ENCODE data around the gene NAALADL1.

The NAALADL1 gene, protein sequence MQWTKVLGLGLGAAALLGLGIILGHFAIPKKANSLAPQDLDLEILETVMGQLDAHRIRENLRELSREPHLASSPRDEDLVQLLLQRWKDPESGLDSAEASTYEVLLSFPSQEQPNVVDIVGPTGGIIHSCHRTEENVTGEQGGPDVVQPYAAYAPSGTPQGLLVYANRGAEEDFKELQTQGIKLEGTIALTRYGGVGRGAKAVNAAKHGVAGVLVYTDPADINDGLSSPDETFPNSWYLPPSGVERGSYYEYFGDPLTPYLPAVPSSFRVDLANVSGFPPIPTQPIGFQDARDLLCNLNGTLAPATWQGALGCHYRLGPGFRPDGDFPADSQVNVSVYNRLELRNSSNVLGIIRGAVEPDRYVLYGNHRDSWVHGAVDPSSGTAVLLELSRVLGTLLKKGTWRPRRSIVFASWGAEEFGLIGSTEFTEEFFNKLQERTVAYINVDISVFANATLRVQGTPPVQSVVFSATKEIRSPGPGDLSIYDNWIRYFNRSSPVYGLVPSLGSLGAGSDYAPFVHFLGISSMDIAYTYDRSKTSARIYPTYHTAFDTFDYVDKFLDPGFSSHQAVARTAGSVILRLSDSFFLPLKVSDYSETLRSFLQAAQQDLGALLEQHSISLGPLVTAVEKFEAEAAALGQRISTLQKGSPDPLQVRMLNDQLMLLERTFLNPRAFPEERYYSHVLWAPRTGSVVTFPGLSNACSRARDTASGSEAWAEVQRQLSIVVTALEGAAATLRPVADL

DNA sequence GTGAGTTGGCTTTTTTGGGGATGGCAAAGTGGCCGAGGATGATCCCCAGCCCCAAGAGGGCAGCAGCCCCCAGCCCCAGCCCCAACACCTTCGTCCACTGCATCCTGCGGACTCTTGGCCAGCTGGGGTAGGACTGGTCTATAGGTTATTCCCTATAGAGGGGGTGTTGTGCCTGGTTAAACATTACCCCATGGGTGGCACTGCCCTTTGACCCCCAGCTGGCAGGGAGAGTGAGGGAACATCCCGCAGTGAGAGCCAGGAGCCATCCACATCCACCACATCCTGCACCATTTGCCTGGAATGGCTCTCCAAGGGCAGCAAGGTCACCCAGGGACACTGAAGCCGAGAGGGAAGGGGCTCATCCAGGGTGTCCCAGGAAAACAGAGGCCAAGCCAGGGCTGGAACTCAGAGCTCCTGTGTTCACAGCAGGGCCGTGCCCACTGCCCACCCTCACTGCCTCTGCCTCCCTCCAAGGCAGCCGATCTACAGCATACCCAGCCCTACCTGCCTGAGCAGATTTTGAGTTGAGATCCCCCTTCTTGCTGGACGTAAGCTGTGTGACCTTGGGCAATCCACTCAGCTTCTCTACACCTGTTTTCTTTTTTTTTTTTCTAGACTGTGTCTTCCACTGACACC is at the start of gene NAALADL1:
Gene NAALADL1, minus strand, starts transcription at position 135 of the 636 bp plus-strand sequence. Its CDS starts 32 bp downstream, at position 103.
- no peak for DNase-seq (ENCODE audit: low spot score)

DNA sequence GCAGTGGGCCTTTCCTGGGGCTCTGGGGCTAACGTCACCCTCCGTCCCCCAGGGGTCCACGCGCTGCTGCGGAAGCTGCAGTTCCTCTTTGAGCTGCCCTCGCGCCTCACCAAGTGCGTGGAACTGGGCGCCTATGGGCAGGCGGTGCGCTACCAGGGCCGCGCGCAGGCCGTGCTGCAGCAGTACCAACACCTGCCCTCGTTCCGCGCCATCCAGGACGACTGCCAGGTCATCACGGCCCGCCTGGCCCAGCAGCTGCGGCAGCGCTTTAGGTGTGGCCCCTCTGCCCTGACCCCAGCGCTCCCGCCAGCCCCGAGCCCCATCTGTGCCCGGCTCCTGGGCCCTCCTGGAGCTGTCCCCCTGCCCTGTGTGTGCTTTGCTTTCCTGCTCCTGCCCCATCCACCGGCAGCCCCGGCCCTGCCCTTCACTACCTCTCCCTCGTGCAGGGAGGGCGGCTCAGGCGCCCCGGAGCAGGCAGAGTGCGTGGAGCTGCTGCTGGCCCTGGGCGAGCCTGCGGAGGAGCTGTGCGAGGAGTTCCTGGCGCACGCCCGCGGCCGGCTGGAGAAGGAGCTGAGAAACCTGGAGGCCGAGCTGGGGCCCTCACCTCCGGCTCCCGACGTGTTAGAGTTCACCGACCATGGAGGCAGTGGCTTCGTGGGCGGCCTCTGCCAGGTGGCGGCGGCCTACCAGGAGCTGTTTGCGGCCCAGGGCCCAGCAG is 49.6 kb upstream of the NAALADL1 start:
- DNase-seq (ENCODE audit: low spot score) = peak; percentile 46

DNA sequence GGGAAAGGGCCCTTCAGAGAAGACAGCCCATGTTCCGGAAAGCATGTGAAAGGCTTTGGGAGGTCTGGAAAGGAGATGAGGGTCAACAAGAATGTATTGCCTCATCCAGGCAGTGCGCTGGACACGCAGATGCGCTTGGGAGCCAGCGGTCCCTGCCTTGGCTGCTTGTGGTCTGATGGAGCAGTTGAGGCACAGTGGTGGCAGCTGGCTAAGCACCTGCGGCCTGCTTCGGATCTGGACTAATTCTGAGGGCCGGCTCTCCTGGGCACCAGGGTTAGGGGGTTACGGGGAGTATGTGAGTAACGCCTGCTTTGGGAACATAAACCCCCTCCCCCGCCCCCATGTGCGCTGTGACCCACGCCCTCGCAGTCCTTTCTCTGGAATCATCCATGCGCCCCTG is 48.7 kb upstream of the NAALADL1 start:
- no peak for DNase-seq (ENCODE audit: low spot score)

DNA sequence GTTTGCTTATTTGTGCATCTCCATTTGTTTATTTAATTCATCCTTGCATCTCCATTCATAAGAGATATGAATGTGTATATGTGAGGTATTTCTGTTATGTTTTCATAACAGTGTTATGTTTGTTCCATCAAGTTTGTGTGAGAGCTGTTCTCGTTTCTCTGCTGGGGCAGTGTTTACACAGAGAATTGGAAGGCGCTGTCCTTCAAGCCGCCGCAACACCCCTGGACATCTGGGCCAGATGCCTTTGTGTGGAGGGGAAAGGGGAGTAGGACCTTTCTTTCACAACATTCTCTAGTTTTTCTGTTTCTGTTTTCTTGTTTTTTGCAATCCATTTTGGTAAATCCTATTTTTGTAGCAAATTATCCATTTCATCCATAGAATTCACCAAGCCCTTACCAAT is 46.3 kb upstream of the NAALADL1 start:
- DNase-seq (ENCODE audit: low spot score) = no peak

DNA sequence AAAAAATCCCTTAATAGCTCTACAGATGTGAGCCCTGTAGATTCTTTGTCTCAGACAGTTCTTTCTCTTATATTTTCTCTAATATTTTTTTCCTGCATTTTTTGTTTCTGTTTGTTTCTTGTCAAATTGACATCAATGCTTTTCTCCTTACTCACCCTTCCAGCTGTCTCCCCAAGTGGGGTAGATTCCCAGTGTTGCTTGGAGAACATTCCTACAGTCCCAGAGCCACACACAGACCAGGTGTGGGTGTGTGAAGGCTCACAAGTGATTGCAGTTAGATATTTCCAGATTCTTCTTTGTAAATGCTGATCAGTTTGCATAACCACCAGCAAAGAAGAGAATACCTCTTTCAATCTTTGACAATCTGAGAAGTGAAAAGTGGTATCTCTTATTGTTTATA is 45.1 kb upstream of the NAALADL1 start:
- DNase-seq (ENCODE audit: low spot score) = no peak

DNA sequence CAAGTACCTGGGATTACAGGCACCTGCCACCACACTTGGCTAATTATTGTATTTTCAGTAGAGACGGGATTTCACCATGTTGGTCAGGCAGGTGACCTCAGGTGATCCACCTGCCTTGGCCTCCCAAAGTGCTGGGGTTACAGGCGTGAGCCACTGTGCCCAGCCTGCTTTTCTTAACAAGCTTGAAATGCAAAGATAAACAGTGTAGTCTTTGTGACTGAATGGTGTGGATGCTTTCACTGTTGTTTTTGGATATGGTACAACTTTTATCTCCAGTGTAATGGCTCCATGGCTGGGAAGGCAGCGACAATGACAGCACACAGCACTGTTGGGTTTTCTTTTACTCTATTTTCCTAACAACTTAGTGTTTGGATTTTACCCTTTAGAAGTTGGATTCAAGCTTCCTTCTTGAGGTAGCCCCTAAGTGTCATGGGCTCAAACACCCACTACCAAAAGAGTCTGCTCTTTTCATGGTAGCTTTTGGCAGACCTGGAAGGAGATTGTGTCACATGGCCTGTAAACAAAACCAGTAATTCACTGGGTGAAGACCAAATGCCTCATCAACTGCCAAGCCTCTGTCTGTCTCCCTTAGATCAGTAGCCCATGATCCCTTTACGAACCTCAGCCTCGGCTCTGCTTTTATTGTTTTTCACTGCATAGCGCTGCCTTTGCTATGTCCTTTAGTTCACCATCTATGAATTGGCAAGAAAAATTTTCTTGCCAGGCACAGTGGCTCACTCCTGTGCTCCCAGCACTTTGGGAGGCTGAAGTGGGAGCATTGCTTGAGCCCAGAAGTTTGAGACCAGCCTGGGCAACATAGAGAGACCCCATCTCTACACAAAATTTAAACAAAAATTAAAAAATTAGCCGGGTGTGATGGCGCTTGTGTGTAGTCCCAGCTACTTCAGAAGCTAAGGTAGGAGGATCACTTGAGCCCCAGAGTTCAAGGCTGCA is 44.1 kb upstream of the NAALADL1 start:
- DNase-seq (ENCODE audit: low spot score) = no peak

DNA sequence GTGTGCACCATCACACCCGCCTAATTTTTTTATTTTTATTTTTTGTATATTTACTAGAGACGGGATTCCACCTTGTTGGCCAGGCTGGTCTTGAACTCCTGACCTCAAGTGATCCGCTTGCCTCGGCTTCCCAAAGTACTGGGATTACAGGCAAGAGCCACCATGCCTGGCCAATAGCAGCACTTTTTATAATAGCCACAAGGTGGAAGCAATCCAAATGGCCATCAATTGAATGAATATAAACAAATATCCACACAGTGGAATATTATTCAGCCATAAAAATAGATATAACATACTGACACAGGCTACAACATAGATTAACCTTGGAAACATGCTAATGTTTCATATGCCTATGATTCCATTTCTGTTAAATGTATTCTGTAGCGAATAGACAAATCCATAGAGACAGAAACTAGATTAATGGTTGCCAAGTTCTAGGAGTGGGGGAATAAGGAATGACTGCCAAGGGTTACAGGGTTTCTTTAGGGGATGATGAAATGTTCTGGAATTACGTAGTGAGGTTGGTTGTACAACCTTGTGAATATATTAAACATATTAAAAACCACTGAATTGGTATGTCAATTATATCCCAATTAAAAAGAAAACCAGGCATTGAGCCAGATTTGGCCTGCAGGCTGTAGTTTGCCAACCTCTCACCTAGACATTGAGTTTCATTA is 42.5 kb upstream of the NAALADL1 start:
- no peak for DNase-seq (ENCODE audit: low spot score)

DNA sequence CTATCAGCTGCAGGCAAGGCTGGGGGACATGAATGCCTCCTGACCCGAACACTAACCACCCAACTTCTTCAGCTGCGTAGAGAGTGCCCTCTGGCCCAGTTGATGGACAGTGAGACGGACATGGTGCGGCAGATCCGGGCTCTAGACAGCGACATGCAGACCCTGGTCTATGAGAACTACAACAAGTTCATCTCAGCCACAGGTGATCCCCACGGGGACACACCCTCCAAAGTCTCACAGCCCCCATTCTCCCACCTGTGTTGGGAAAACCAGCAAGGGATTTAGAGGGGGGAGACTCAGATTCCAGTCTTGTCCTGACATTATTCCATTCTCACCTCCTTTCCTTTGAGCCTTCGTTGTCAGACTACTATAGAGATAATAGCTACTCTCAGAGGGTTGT is 38.6 kb upstream of the NAALADL1 start:
- no peak for DNase-seq (ENCODE audit: low spot score)

DNA sequence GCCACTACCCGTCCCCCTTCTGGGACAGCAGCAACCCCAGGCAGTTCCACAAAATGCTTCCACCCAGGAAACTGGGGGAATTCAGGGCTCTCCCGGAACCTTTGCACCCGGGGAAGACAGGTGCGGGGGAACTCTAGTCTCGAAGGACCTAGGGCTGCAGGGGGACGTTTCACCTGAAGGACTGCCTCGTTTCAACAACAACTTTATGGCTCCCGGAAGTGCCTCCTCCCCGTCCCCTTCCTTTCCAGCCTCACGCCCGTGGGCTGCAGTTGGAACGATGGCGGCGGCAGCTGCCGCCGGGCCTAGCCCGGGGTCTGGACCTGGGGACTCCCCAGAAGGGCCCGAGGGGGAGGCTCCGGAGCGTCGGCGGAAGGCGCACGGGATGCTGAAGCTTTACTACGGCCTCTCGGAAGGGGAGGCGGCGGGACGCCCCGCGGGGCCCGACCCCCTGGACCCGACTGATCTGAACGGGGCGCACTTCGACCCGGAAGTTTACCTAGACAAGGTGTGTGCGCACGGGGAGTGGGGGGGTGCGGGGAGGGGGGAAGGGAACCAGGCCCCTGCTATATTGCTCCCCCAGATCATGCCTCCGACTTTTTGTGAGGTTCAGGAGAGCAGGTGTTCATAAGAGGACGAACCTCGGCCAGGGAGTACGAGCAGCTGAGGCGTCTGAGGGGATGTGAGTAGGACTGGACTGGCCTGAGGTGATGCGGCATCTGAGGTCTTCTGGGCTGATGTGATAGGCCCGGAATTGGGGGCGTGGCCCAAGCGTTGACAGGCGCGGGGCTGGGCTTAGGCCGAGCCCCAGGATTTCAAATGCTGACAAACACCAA is 37.8 kb upstream of the NAALADL1 start, which contains the start of gene VPS51:
Gene VPS51, plus strand, starts transcription at position 241 of the 833 bp plus-strand sequence. Its CDS starts 37 bp downstream, at position 278.
- DNase-seq (ENCODE audit: low spot score) = peak; percentile 92

DNA sequence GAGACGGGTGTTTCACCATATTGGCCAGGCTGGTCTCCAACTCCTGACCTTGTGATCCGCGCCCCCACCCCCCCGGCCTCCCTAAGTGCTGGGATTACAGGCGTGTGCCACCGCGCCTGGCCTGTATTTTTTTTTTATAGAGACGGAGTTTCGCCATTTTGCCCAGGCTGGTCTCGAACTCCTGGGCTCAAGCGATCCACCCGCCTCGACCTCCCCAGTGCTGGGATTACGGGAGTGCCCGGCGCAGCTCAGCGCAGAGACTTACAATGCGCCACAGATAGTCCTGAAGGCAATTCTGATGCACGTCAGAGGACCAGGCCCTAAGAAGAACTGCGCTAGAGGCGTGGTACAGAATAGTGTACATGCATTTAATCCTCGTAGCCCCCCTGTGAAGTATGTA is 37.1 kb upstream of the NAALADL1 start:
- DNase-seq (ENCODE audit: low spot score) = no peak

DNA sequence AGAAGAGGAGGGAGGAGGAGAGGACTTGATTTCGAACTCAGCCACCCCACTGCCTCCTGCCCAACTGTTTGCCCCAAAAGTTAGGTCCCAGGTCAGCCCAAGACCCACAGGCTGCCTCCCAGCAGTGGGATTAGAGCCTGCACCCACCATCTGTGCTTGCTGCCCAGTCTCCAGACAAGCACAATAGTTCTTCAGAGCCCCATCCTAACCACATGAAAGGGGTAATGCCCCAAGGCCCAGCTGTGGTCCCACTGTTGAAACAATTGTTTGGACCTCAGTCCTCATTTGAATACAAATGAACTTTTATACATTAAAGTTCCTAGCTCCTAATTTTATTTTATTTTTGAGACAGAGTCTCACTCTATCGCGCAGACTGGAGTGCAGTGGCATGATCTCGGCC is 32.3 kb upstream of the NAALADL1 start:
- no peak for DNase-seq (ENCODE audit: low spot score)

DNA sequence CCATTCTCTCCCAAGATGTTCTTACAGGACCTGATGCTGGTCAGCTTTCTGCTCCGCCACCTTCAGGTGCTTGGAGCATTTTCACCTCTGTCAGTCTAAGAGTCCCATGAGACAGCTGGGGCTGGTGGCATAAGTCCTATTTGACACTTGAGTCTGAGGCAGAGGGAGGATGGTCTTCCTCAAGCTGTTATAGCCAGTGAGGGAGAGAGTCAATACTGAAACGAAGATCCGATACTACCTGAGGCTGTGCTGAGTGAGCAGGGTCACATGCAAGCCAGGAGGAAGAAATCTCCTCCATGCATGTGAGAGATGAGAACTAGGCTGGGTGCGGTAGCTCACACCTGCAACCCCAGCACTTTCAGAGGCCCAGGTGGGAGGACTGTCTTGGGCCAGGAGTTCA is 31.3 kb upstream of the NAALADL1 start:
- no peak for DNase-seq (ENCODE audit: low spot score)

DNA sequence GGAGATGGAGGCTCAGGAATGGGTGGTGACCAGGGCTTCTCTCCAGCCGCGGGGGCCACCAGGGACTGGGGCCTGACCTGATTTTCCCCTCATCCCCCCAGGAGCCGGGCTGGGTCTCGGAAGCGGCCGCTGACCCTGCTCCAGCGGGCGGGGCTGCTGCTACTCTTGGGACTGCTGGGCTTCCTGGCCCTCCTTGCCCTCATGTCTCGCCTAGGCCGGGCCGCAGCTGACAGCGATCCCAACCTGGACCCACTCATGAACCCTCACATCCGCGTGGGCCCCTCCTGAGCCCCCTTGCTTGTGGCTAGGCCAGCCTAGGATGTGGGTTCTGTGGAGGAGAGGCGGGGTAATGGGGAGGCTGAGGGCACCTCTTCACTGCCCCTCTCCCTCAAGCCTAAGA is 29.5 kb upstream of the NAALADL1 start:
- DNase-seq (ENCODE audit: low spot score) = no peak

DNA sequence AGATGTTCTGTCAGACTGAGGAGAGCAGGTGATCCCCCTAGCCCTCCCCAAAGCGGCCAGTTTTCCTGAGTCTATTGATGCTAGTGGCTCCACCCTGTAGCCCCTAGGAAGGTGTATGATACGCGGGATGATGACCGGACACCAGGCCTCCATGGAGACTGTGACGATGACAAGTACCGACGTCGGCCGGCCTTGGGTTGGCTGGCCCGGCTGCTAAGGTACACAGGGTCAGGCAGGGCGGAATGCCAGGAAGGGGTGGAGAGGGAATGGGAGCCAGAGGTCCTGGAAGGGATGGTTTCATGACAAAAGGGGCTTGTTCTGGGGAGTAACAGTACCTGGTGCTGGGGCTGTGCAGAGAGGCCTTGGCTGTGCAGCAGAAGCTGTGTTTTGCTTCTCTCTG is 28.9 kb upstream of the NAALADL1 start:
- no peak for DNase-seq (ENCODE audit: low spot score)

DNA sequence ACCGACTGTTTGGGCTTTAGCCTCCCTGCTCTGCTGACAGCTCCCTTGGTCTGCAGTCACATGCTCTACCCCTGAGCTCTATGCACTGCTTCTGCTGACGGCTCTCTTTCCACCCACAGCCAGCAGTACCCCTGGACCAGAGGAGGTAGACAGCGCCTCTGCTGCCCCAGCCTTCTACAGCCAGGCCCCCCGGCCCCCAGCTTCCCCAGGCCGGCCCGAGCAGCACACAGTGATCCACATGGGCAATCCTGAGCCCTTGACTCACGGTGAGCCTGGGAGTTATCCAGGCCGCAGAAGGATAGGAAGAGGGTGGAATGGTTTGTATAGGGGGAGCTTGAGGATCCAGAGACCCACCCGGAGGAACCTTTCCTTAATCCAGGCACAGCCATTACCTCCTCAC is 28.5 kb upstream of the NAALADL1 start:
- no peak for DNase-seq (ENCODE audit: low spot score)

DNA sequence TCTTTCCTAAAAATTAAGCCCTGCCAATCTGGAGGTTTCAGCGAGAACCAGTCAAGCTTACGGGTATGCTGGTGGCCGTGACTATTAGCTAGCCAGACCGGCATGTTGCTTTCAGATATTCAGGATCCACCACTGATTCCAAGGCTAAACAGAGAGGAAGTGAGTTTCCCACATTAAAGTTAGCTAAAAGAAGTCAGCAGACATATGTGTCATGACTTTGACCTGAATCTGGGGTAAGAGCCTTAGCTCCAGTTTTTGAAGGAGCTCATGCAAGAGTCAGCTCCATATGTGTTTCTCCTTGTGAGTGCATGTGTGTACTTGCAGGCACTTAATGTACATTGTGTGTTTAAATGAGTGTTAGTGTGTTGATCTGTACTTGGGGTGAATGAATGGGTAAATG is 27.1 kb upstream of the NAALADL1 start:
- DNase-seq (ENCODE audit: low spot score) = no peak

DNA sequence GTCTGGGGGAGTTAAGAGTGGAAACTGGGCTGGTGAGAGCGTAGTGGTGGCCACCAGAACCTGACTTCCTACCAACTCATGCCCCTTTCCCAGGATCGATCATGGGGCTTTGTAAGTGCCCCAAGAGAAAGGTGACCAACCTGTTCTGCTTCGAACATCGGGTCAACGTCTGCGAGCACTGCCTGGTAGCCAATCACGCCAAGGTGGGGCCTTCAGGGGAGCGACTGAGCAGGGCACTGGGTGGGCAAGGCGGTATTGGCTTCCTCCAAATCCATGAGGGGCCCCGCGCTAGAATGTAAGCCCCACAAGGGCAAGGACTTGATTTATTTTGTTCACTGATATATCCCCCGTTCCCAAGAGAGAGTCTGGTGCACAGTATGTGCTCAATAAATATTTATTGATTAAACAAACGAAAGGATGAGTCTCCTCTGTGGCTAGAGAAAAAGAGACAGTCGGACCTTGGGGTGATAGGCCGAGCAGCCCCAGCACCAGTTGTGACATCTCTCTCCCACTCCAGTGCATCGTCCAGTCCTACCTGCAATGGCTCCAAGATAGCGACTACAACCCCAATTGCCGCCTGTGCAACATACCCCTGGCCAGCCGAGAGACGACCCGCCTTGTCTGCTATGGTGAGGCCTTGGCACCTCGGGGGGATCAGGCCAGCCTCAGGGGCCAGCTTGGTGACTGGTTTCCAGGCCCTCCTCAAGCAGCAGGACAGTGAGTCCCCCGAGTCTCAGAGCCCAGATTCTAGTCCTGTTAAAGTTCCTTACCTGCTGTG is 26.4 kb upstream of the NAALADL1 start:
- DNase-seq (ENCODE audit: low spot score) = no peak

DNA sequence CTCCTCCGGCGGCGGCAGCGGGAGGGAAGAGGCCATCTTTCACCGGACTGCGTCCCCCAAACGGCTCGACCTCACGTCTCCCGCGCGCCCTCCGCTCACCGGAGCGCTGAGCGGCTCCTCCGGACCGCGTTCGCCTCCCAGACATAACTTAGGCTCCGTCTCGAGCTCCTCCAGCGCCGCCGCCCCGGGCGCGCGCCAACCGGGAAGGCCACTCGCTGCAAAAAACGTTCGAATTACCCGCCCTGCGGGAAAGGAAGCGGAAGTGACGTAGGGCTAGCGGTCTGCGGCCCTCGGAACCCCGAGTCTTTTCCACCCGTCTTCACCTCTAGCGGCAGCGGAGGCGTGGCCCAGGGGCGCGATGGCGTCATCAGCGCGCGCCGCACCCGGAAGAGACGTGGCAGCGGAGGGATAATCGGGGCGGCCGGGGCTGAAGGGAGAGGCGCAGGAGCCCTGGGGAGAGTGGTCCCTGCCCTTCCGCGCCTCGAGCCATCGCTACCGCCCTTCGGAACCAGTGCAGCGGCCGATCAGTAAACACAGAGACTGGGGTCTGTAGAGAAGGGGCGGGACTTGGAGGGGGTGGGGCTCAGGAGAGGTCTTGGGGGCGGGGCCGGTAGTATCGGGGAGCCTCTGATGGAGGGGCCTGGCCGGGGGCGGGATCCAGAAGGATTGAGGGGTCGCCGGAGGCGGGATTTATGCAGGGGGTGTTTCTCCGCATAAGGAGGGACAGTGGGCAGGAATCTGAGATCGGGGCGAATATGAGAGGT is 25.7 kb upstream of the NAALADL1 start, which contains the start of the genes CDCA5 and ZFPL1:
Gene CDCA5, minus strand, starts transcription at position 207 of the 764 bp plus-strand sequence. Its CDS starts 62 bp downstream, at position 145.
Gene ZFPL1, plus strand, starts transcription at position 389 of the 764 bp plus-strand sequence. CDS start 477 bp downstream, outside the sequence.
- DNase-seq (ENCODE audit: low spot score) = peak; percentile 97
